ENCODE results near the gene KCMF1. TPM values are rescaled to one million over a fixed set of nuclear protein-coding genes. Genes with fewer than 3 reads are reported as not detected.

The KCMF1 gene
- total and polyA plus RNA-seq, 2 of the 13 experiments (the other 11 are each of a cell fraction or from before 2014, with no cell fraction given) = 62.1 to 116 TPM

GRCh38 chr2:84927275-84927627 is 43.7 kb upstream of the KCMF1 start:
- intact Hi-C loops (cut with micrococcal nuclease; ENCODE audit: unreplicated experiment) (loop anchor here (1.0 to 10.0 kb wide), 5 partner anchors 20 to 432 kb away; partner anchors contain the start of gene TMSB10), in situ Hi-C loops (cut with HindIII; ENCODE audit: extremely low pct_ligation_motif_present, low pct_unique_long_range_greater_than_20kb) (loop anchor here (5.0 kb wide), 2 partner anchors 45 to 85 kb away; partner anchors contain the start of gene KCMF1)
- no peak overlapping the region for H2AFZ ChIP-seq (ENCODE audit: low read length)
- POLR2A ChIA-PET = interaction anchor here (1.7 to 2.4 kb wide), 2 partner anchors 21 to 36 kb away, joined by 4 to 74 read pairs; partner anchors contain the start of gene TMSB10
- no peaks in the 10 kb centered on the region for H3K36me3 ChIP-seq (replicated peaks in 1 of 2; ENCODE audit: control insufficient read depth in 1 of 2, insufficient read depth in 2 of 2, low read length in 2 of 2)
- DNase-seq (ENCODE audit: low spot score) (no peak), ATAC-seq (no peak), FAIRE-seq (no peak)
- CTCF ChIA-PET (ENCODE audit: low intra/inter-chr PET ratio, low total read pairs) = interaction anchor here (0.6 to 4.0 kb wide), 6 partner anchors 20 to 432 kb away, joined by 3 to 64 read pairs (median 14); partner anchors contain the start of genes TMSB10 and TRABD2A
- peak overlapping the region; percentile 36; the same call in 1 of the 2 replicates for H3K9ac ChIP-seq (ENCODE audit: insufficient read depth, low read depth, low read length)
- H3K4me3 ChIP-seq (replicated peaks in 1 of 3; ENCODE audit: insufficient read depth in 1 of 3, low read depth in 2 of 3, low read length in 3 of 3) = peak overlapping the region; percentile 4 to 80 (median 9); a peak in 4 of 6 replicates
- H3K4me2 ChIP-seq (ENCODE audit: low read depth, low read length) = peak overlapping the region; percentile 100
- no TSS peak for BruUV-seq (replicated peaks)
- no peak overlapping the region for H3K27ac ChIP-seq (ENCODE audit: extremely low read length, insufficient read depth, low read length)
- no peaks in the 10 kb centered on the region for H3K79me2 ChIP-seq (ENCODE audit: insufficient read depth, low read length)
- H4K20me1 ChIP-seq (ENCODE audit: insufficient read depth, low read length) = no peaks in the 10 kb centered on the region
- 33% methylated on average over 3 of the region's 3 CpGs for WGBS (ENCODE audit: low lambda C conversion rate)
- no peaks in the 10 kb centered on the region for H3K9me3 ChIP-seq (ENCODE audit: low read length)
- H3K27me3 ChIP-seq (ENCODE audit: control insufficient read depth in 1 of 2, insufficient read depth in 2 of 2, low read length in 2 of 2) = no peaks in the 10 kb centered on the region
- H3K4me1 ChIP-seq (ENCODE audit: insufficient read depth, low read length) = peaks cover 56% of the 10 kb centered on the region
- TF ChIP-seq NFKB2 (CRISPR knock-in tag; IDR thresholded peaks at IDR 0.05; ENCODE audit: borderline replicate concordance) = no peak
- no peak for TF ChIP-seq ZNF383 (CRISPR knock-in tag; IDR thresholded peaks at IDR 0.05; ENCODE audit: borderline replicate concordance)
- no peak for TF ChIP-seq SNRNP70 (IDR thresholded peaks at IDR 0.05; ENCODE audit: low read depth, low read length)
- no peak for TF ChIP-seq ZNF460 (CRISPR knock-in tag; IDR thresholded peaks at IDR 0.05; ENCODE audit: borderline replicate concordance)
- TF ChIP-seq REPIN1 (CRISPR knock-in tag; IDR thresholded peaks at IDR 0.05; ENCODE audit: borderline replicate concordance, low read depth) = no peak
- TF ChIP-seq ZNF335 (CRISPR knock-in tag; IDR thresholded peaks at IDR 0.05) = no peak
- TF ChIP-seq TEAD3 (CRISPR knock-in tag; optimal IDR thresholded peaks at IDR 0.05; ENCODE audit: borderline replicate concordance) = no peak
- no peak for TF ChIP-seq KIAA2018 (CRISPR knock-in tag; IDR thresholded peaks at IDR 0.05; ENCODE audit: borderline replicate concordance)
- TF ChIP-seq EP300 (IDR thresholded peaks at IDR 0.05; ENCODE audit: low read depth in 2 of 2, low read length in 2 of 2) = no peak
- no peak for TF ChIP-seq EP300 (CRISPR knock-in tag; IDR thresholded peaks at IDR 0.05; ENCODE audit: borderline replicate concordance)
- no peak for TF ChIP-seq ZNF572 (CRISPR knock-in tag; IDR thresholded peaks at IDR 0.05)
- TF ChIP-seq SIX4 (CRISPR knock-in tag; IDR thresholded peaks at IDR 0.05) = no peak
- 0 out of 2 replicates have a peak, but pooled peaks have one; percentile 9 for TF ChIP-seq ZSCAN9 (CRISPR knock-in tag; IDR thresholded peaks at IDR 0.05; ENCODE audit: borderline replicate concordance)
- no peak for TF ChIP-seq ZFP36L2 (CRISPR knock-in tag; IDR thresholded peaks at IDR 0.05)
- TF ChIP-seq ARNT (IDR thresholded peaks at IDR 0.05) = no peak
- no peak for TF ChIP-seq CREB1 (IDR thresholded peaks at IDR 0.05)
- TF ChIP-seq CREB1 (CRISPR knock-in tag; IDR thresholded peaks at IDR 0.05) = peak; percentile 31; the same call in 1 of the 2 replicates
- no peak for TF ChIP-seq AKAP8 (CRISPR knock-in tag; IDR thresholded peaks at IDR 0.05)
